HG02852 (cell line): Measurements from ENCODE around the gene USP13.
"Not testable (repeated sequence)": the region's sequence is repeated elsewhere in the genome, so short reads cannot be mapped to it uniquely, and the experiment has no call there.

Experiments used
- ATAC-seq: cut with Tn5 transposase; IDR thresholded peaks from one replicate; pipeline ENCODE4 v1.9.1; 2021; ENCODE audit warnings: mild to moderate bottlenecking, moderate library complexity; ENCODE audit not compliant: unreplicated experiment

The USP13 gene, protein sequence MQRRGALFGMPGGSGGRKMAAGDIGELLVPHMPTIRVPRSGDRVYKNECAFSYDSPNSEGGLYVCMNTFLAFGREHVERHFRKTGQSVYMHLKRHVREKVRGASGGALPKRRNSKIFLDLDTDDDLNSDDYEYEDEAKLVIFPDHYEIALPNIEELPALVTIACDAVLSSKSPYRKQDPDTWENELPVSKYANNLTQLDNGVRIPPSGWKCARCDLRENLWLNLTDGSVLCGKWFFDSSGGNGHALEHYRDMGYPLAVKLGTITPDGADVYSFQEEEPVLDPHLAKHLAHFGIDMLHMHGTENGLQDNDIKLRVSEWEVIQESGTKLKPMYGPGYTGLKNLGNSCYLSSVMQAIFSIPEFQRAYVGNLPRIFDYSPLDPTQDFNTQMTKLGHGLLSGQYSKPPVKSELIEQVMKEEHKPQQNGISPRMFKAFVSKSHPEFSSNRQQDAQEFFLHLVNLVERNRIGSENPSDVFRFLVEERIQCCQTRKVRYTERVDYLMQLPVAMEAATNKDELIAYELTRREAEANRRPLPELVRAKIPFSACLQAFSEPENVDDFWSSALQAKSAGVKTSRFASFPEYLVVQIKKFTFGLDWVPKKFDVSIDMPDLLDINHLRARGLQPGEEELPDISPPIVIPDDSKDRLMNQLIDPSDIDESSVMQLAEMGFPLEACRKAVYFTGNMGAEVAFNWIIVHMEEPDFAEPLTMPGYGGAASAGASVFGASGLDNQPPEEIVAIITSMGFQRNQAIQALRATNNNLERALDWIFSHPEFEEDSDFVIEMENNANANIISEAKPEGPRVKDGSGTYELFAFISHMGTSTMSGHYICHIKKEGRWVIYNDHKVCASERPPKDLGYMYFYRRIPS

DNA sequence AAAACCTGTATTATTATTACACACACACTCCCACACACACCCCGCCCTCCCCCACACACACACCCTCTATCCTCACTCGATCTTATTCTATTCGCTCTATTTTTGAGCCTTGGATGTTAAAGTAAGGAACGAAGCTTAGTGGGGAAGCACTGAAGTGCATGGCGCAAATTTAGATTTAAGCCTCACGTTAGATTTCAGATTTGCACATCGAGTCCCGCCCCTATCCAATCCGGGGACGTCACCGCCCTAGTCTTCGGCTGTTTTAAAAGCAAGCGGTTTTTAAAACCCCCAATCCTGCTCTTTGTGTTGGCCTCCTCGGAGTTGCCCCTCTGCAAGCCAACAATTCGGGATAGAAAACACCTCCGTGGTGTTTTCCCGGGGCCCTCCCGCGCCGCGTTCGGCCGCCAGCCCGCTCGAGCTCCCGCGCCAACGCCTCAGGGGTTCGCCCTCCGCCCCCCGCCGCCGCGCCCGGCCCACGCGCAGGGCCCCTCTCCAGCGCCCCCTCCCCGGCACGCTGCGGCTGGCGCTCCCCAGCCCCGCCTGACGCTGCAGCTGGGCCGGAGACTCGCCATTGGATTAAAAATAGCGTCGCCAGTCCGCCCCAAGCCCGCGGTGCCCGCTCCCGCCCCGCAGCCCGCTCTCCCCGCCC, at the start of gene USP13:
Gene USP13 (plus strand): TSS at position 594 of the 649 bp plus-strand sequence. CDS start 186 bp downstream, outside the sequence.
- peak; percentile 64 for ATAC-seq

DNA sequence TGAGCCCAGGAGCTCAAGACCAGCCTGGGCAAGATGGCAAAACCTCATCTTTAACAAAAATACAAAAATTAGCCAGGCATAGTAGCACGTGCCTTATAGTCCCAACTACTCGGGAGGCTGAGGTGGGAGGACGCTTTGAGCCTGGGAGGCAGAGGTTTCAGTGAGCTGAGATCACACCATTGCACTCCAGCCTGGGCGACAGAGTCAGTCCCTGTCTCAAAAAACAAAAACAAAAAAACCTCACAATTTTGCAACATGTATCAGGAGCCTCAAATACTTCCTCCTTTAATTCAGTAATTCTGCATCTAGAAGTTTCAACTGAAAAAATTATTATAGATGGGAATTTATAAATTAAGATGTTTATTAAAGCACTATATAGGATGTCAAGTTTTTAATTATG, 49.5 kb upstream of the USP13 start:
- no peak for ATAC-seq

DNA sequence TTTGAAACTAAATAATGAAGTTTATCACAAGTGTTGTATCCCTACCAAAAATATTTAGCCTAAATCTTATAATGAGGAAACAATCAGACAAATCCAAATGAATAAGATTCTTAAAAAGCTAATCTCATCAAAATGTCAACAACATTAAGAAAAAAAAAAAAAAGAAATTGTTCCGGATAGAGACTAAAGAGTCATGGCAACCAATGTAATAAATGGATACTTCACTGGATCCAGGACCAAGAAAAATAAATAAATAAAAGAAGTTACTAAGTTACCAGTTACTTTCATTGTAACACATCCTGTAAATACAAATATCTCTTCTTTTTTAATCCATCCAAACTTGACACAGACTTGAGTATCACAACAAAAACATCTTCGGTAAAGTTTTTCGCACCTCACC, 49.0 kb upstream of the USP13 start:
- ATAC-seq = no peak

DNA sequence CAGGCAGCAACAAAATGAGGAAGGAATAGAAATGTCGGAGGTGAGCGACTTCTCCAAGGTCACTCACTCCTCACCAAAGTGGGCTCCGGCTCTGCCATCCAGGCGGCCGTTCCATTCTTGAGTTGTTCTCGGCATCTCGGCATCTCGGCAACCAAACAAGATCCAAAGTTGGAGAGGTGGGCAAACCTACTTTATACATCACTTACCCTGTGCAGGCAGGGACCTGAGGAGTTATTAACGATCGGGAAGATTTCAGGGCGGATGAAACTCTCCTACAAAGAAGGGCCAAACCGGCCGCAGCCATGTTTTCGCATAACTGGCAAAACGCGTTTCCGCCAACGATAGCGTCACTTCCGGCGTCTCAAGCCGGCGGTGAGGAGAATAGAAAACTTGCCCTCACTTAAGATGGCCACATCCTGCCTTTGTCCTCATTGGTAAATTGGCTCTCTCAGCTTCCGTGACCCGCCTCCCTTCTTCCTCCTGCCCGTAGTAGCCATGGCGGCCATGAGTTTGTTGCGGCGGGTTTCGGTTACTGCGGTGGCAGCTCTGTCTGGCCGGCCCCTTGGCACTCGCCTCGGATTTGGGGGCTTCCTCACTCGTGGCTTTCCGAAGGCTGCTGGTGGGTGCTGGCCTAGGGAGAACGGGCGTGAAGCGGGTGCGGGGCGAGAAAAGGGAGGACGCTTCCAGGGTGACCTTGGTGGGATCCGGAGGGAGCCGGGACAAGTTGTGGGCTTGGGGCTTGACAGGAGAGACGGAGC, 48.3 kb upstream of the USP13 start, which contains the start of the genes MRPL47 and NDUFB5:
Gene MRPL47 (minus strand): TSS at position 318 of the 758 bp plus-strand sequence. CDS start 14 bp downstream, at position 304.
Gene NDUFB5 (plus strand): TSS at position 474 of the 758 bp plus-strand sequence. CDS start 22 bp downstream, at position 496.
- ATAC-seq = peak; percentile 94

DNA sequence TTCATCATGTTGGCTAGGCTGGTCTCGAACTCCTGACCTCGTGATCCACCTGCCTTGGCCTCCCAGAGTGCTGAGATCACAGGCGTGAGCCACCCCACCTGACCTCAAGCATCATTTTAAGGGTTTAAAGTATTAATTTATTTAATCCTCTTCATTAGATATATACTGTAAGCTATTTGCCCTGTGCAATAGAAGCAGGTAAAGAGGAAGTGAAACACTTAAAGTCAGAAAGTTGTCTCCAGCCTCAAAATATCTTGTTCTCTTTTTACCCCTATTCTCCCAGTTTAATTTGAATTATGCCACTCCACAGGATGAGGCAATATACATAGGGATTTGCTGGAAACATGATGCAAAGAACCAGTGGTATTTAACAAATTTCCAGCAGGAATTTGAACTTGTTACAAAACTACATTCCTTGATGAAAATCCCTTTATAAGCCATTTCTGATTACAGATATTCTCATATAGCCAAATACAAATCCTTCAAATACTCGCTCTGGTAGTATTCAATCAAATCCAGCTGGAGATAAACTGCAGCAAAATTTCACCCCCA, 46.2 kb upstream of the USP13 start:
- ATAC-seq = no peak

DNA sequence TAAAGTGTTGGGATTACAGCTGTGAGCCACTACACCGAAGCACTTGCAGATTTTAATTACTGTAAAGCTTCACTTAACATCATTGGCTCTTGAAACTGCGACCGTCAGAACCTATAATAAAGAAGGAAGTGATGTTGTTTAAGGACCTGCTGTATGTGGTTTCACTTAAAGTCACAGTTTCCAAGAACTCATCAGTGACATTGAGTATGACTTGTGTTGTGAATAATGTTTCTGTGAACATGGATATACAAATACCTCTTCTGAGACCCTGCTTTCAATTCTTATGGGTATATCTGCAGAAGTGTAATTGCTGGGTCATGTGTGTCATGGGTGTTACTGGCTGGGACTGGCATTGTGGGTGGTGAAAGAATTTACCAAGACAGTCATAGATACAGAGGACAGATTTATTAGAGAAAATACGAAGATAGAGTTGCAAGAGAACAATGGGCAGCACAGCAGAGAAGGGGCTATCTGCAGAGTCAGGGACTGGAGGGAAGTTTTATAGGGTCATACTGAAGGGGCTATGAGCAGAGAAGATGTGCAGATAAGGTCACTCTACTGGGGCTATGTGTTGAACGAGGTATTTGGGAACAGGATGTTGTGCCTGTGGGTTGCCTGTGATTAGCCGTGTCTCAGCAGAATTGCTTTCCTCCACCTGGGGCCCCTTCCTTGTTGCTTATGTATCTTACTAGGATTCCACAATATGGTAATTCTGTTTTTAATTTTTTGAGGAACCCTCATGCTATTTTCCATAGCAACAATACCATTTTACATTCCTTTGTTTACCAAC, 43.7 kb upstream of the USP13 start:
- ATAC-seq = peak; percentile 60

DNA sequence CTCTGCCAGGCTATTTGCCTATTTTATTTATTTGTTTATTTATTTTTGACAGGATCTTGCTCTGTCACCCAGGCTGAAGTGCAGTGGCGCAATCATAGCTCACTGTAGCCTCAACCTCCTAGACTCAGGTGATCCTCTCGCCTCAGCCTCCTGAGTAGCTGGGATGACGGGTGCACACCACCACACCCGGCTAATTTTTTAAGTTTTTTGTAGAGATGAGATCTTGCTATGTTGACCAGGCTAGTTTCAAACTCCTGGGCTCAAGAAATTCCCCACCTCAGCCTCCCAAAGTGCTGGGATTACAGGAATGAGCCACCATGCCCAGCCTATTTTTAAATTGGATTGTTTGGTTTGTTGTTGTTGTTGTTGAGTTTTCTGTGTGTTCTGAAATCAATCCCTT, 42.8 kb upstream of the USP13 start:
- ATAC-seq = no peak

DNA sequence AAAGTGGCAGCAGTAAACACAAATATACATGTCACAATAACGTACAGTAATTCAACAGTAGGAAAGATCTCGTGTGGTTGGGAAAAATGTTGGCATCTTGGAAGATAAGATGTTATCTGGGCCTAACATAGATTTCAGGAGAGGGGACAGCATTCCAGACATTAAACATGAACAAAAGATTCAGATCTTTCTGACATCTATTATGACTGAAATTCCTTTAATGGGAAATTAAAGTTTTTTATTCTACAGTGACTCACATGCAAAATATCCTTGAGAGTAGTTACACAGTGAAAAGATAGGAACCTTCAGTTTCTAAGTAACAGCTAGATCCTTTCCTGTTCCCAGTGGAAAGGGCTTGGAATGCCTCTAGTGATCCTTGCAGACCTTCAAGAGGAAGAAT, 39.0 kb upstream of the USP13 start:
- no peak for ATAC-seq

DNA sequence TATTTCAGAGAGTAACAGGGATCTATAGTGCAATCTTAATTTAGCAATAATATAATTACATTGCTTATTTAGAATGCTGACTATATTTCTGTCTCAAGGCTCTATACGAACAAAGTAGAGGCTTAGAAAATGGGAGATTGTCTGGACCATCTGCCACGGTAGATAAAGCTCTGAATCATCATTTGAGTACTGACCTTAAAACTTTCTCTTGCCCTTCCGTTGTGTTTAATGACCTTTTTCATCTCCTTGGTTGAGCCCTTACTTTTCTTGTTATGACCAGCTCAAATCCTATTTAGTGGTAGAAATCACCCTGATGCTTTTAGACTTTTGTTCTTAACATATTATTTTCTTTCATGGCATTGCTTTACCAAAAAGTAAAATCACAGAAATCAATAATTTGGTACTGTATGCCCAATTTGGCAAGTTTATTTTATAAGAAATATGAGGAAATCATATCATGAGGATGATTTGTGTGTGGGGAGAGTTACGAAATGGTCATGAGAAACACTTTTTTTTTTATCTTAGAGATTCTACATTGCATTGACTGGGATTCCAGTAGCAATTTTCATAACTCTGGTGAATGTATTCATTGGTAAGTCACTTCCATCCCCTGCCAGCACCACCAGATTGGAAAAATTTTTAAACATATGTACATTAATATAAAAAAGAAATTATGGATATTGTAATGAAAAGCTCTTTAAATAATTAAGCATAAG, 37.2 kb upstream of the USP13 start:
- ATAC-seq = no peak

DNA sequence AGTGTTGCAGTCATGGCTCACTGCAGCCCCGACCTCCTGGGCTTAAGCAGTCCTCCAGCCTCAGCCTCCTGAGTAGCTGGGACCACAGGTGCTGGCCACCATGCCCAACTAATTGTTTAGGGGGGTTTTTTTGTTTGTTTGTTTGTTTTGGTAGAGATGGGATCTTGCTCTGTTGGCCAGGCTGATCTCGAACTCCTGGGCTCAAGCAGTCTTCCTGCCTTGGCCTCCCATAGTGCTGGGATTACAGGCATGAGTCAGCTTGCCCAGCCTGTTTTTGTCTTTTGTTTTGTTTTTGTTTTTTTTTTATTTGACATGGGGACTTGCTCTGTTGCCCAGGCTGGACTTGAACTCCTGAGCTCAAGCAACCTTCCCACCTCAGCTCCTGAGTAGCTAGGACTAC, 30.8 kb upstream of the USP13 start:
- ATAC-seq = no peak

DNA sequence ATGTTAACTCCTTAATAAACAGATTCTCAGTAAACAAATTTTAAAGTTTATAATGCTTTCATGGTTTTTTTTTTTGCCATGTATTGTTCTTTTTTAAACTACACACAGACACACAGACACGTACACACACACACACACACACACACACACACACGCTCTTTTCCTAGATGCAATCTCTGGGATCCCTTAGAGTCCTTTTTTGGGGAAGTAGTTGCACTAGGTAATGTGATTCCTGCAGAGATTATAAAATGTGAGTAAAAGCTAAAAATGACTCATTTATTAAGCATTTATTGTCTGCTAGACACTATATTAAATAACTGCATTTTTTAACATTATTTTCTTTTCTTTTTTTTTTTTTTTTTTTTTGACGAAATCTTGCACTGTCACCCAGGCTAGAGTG, 28.4 kb upstream of the USP13 start:
- no peak for ATAC-seq

DNA sequence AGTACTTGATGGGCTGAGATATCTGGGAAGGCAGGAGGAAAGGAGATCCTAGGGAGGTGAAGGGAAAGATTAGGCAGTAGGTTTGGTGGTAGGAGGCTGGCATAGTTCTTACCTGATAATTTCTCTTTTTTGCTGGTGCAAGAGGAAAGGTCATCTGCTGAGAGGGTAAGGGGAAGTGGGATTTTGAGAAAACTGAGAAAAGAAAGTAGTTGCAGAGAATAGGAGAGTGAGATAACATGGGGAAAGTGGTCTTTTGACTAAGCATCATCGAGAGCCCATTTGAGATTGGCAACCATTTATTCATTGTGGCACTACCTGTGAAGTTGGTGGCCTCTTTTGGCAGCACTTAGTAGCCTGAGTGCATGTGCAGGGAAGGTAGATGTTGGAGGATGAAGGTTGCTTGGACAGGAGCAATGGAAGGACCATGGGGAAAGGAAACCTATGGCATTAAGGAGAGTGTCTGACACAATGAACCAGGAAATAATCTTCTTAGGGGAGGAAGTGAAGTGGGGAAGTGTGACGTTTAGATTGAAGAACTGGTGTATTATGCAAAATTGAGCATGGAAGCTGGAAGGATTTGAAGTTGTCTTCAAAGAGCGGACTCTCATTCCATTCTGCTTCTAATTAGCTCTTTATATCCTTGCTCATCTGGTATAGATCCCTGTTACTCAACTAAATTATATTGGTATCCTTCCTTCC, 21.9 kb upstream of the USP13 start:
- ATAC-seq = no peak

DNA sequence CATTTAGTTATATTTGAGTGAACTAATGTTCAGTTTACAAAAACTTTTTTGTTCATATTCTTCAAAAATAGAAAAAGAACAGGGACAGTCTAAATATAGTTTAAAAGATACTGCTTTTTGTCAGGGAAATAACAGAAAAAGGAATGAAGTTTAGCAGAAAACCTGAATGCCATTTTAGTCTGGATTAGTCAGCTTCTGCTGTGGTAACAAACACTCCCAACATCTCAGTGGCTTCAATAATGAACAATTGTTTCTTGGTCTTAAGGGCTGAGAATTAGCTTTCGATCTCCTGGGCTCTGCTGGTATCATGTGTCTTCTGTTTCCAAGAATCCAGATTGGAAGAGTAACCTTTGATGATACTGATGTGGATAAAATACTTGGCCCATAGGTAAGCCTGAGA, 12.4 kb upstream of the USP13 start:
- no peak for ATAC-seq

DNA sequence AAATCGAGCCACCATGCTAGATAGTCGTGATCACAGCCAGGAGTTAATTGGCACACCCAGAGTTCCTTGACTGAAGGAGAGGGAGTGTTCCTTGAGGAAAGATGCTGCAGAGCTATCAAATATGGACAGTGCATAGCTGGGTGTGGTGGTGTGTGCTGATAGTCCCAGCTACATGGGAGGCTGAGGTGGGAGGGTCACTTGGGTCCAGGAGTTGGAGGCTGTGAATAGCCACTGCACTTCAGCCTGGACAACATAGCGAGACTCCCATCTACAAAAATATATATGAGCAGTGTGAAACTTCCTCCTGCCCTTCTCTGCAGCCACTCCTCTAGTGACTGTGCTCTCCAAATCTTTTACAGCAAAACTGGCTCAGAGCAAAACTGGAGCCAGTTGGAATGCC, 10.0 kb upstream of the USP13 start:
- no peak for ATAC-seq

DNA sequence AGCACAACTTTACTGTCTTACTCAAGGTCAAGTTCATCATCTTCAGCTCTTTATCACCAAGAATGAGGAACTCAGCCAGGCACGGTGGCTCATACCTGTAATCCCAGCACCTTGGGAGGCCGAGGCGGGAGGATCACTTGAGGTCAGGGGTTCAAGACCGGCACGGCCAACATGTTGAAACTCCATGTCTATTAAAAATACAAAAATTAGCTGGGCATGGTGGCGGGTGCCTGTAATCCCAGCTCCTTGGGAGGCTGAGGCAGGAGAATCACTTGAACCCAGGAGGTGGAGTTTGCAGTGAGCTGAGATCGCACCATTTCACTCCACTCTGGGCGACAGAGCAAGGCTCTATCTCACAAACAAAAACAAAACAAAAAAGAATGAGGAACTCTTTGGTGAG, 9.0 kb upstream of the USP13 start:
- ATAC-seq = not testable (repeated sequence)

DNA sequence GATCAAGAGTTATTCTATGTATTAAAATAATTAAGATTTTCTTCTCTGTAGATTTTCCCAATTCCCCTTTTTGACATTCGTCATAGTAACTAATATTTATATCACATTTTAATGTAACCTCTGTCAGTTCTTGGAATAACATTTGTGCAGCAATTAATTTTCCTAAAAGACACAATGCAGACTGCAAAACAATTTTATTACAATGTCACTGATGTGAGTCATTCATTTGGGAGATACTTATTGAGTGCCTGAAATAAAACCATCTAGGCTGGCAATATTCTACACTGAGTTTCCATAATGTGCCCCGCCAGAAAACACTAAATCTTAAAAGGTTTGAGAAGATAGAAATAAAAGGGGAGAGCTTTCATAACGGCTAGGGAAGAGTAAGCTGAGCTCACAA, 6.7 kb upstream of the USP13 start:
- ATAC-seq = no peak

DNA sequence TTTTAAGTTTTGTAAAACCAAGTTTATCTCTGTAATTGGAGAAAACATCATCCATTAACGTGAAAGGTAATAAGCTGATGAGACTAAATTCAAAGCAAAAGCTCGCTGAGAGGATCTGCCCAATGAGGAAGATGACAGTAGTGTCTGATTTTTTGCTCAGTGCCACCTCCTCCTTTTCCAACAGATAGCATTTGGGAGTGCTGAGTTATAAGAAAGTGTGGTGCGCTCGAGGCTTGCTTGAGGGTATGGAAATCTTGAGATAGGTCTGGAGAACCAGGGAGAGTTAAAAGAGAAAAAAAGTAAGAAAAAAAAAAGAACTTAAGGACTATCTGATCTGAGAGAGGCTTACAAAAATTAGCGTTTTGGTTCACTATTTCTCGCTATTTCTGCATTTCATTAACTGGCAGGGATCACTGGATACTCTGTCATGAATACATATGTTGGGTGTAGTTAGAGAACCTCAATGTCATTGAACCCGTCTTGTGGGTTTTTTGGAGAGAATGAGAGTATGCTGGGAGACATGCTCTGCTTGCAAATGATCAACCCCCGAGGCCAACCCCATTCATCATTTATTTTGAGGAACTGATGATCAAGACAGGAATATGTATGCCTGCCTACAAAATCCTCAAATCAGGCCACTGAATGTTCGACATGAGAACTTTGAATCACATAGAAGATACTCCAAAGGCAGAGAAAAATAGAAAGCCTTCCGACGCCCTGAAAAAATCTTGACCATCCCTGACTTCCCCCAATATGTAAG, 973 bp upstream of the USP13 start:
- no peak for ATAC-seq
